GM18508 (cell line): ENCODE results near the gene MCF2L2.
"Not testable (repeated sequence)": the region's sequence is repeated elsewhere in the genome, so short reads cannot be mapped to it uniquely, and the experiment has no call there.

Source experiments
- ATAC-seq: cut with Tn5 transposase; IDR thresholded peaks from one replicate; pipeline ENCODE4 v1.9.1; 2021; ENCODE audit warnings: moderate number of reproducible peaks; ENCODE audit not compliant: insufficient read depth, unreplicated experiment

The MCF2L2 gene

GRCh38 chr3:183428447-183429211, at the start of gene MCF2L2:
TSS of gene MCF2L2 (minus strand) at chr3:183428619. CDS start at chr3:183427977, 642 bp downstream.
- no peak for ATAC-seq

- ATAC-seq, result no peak
Observed at GRCh38 chr3:183477801-183478456, 49.5 kb upstream of the MCF2L2 start.

- not testable (repeated sequence) for ATAC-seq
Observed at GRCh38 chr3:183475764-183476162, 47.3 kb upstream of the MCF2L2 start.

GRCh38 chr3:183475016-183475763, 46.8 kb upstream of the MCF2L2 start:
- no peak for ATAC-seq

GRCh38 chr3:183473969-183474368, 45.5 kb upstream of the MCF2L2 start:
- ATAC-seq, result no peak

GRCh38 chr3:183472155-183472554, 43.7 kb upstream of the MCF2L2 start:
- ATAC-seq, result no peak

GRCh38 chr3:183468424-183468823, 40.0 kb upstream of the MCF2L2 start:
- no peak for ATAC-seq

GRCh38 chr3:183466575-183466974, 38.2 kb upstream of the MCF2L2 start:
- ATAC-seq, result no peak

GRCh38 chr3:183465710-183466109, 37.3 kb upstream of the MCF2L2 start:
- not testable (repeated sequence) for ATAC-seq

- ATAC-seq, result no peak
Observed at GRCh38 chr3:183464480-183464879, 36.1 kb upstream of the MCF2L2 start.

- ATAC-seq, result no peak
Observed at GRCh38 chr3:183460081-183461055, 31.9 kb upstream of the MCF2L2 start.

- no peak for ATAC-seq
Observed at GRCh38 chr3:183455089-183455488, 26.7 kb upstream of the MCF2L2 start.

- no peak for ATAC-seq
Observed at GRCh38 chr3:183454064-183454463, 25.6 kb upstream of the MCF2L2 start.

GRCh38 chr3:183449791-183450190, 21.4 kb upstream of the MCF2L2 start:
- ATAC-seq, result no peak

GRCh38 chr3:183449391-183449790, 21.0 kb upstream of the MCF2L2 start:
- ATAC-seq, result no peak

GRCh38 chr3:183448369-183449128, 20.1 kb upstream of the MCF2L2 start:
- no peak for ATAC-seq

GRCh38 chr3:183447206-183448001, 19.0 kb upstream of the MCF2L2 start:
- no peak for ATAC-seq

GRCh38 chr3:183446838-183447205, 18.4 kb upstream of the MCF2L2 start:
- no peak for ATAC-seq

- ATAC-seq, result no peak
Observed at GRCh38 chr3:183444748-183445147, 16.3 kb upstream of the MCF2L2 start.
